ENCODE results near the gene TMEM255B. TPM values are rescaled to one million over a fixed set of nuclear protein-coding genes. Genes with fewer than 3 reads are reported as not detected.

The TMEM255B gene
- total and polyA plus RNA-seq, 2 donors (not counting 3 experiments of a cell fraction or from before 2014, with no cell fraction given): 105 to 121 TPM

GRCh38 chr13:113764793-113765563, 6.0 kb downstream of the TMEM255B start:
- no TSS peak for BruUV-seq (replicated peaks)

GRCh38 chr13:113765564-113765910, 6.5 kb downstream of the TMEM255B start:
- no TSS peak for BruUV-seq (replicated peaks)

More at GRCh38 chr13:113764793-113765563, 6.0 kb downstream of the TMEM255B start:
- no peaks in the 10 kb centered on the region for H3K9me1 ChIP-seq (replicated peaks; ENCODE audit: control insufficient read depth, extremely low read depth, insufficient read depth, low read length)
- TF ChIP-seq POLR2A (IDR thresholded peaks at IDR 0.05; ENCODE audit: low read depth, low read length) (no peak), POLR2AphosphoS5 (IDR thresholded peaks at IDR 0.05; ENCODE audit: insufficient read depth, low read depth, low read length) (no peak), GATA2 (IDR thresholded peaks at IDR 0.05; ENCODE audit: insufficient read depth, insufficient read length, low read depth, low read length) (no peak), FOS (IDR thresholded peaks at IDR 0.05; ENCODE audit: borderline replicate concordance, insufficient read depth, low read length) (no peak)
- ChIA-PET POLR2A (no interaction called here), CTCF (no interaction called here)
- H3K27ac ChIP-seq (ENCODE audit: insufficient read depth, low read depth, low read length): no peak overlapping the region
- peaks cover 29% of the 10 kb centered on the region for H3K79me2 ChIP-seq (ENCODE audit: control insufficient read depth, insufficient read depth, low read length)
- H3K36me3 ChIP-seq (ENCODE audit: control insufficient read depth in 2 of 2, extremely low read depth in 1 of 2, insufficient read depth in 2 of 2, low read length in 2 of 2): peaks cover 22 to 35% of the 10 kb centered on the region in 2 experiments
- H3K4me3 ChIP-seq (replicated peaks in 1 of 3; ENCODE audit: insufficient read depth in 1 of 3, low read depth in 1 of 3, low read length in 3 of 3): no peak overlapping the region
- intact Hi-C loops (cut with micrococcal nuclease): no loop called here
- no peak overlapping the region for H3K4me2 ChIP-seq (ENCODE audit: insufficient read depth, low read length)
- H3K9ac ChIP-seq (replicated peaks; ENCODE audit: extremely low read depth, insufficient read depth, low read length): no peak overlapping the region
- DNase-seq (ENCODE audit: low read depth, low spot score) (no peak), FAIRE-seq (no peak)
- dilution Hi-C loops (cut with MboI; ENCODE audit: extremely low pct_ligation_motif_present, low sequenced_read_pairs): no loop called here
- H2AFZ ChIP-seq (ENCODE audit: low read depth, low read length): no peak overlapping the region
- H3K4me1 ChIP-seq (ENCODE audit: control insufficient read depth, extremely low read depth, insufficient read depth, low read length): peaks cover 13% of the 10 kb centered on the region
- no peaks in the 10 kb centered on the region for H3K27me3 ChIP-seq (ENCODE audit: control insufficient read depth in 2 of 2, insufficient read depth in 2 of 2, low read length in 2 of 2)
- H4K20me1 ChIP-seq (replicated peaks; ENCODE audit: control insufficient read depth, extremely low read depth, insufficient read depth, low read length): no peaks in the 10 kb centered on the region
- H3K9me3 ChIP-seq (replicated peaks; ENCODE audit: control insufficient read depth, insufficient read depth, low read length): no peaks in the 10 kb centered on the region

More at GRCh38 chr13:113765564-113765910, 6.5 kb downstream of the TMEM255B start:
- H3K9me3 ChIP-seq (replicated peaks; ENCODE audit: control insufficient read depth, insufficient read depth, low read length): no peaks in the 10 kb centered on the region
- H3K4me1 ChIP-seq (ENCODE audit: control insufficient read depth, extremely low read depth, insufficient read depth, low read length): peaks cover 13% of the 10 kb centered on the region
- no peak overlapping the region for H3K4me2 ChIP-seq (ENCODE audit: insufficient read depth, low read length)
- H3K9me1 ChIP-seq (replicated peaks; ENCODE audit: control insufficient read depth, extremely low read depth, insufficient read depth, low read length): no peaks in the 10 kb centered on the region
- dilution Hi-C loops (cut with MboI; ENCODE audit: extremely low pct_ligation_motif_present, low sequenced_read_pairs) (no loop called here), intact Hi-C loops (cut with micrococcal nuclease) (no loop called here)
- H3K27ac ChIP-seq (ENCODE audit: insufficient read depth, low read depth, low read length): no peak overlapping the region
- H3K9ac ChIP-seq (replicated peaks; ENCODE audit: extremely low read depth, insufficient read depth, low read length): no peak overlapping the region
- FAIRE-seq (no peak), DNase-seq (ENCODE audit: low read depth, low spot score) (no peak)
- ChIA-PET POLR2A (no interaction called here), CTCF (no interaction called here)
- no peak for TF ChIP-seq MAX (IDR thresholded peaks at IDR 0.05; ENCODE audit: insufficient read depth, insufficient read length)
- TF ChIP-seq FOS (IDR thresholded peaks at IDR 0.05; ENCODE audit: borderline replicate concordance, insufficient read depth, low read length): no peak
- no peak for TF ChIP-seq POLR2A (IDR thresholded peaks at IDR 0.05; ENCODE audit: low read depth, low read length)
- TF ChIP-seq GATA2 (IDR thresholded peaks at IDR 0.05; ENCODE audit: insufficient read depth, insufficient read length, low read depth, low read length): no peak
- TF ChIP-seq CTCF (IDR thresholded peaks at IDR 0.05; ENCODE audit: extremely low read depth in 1 of 2, insufficient read depth in 1 of 2, low read depth in 1 of 2, low read length in 2 of 2): no peak
- no peak for TF ChIP-seq EZH2 (IDR thresholded peaks at IDR 0.05; ENCODE audit: borderline replicate concordance, low read depth, low read length, severe bottlenecking)
- no peak for TF ChIP-seq POLR2AphosphoS5 (IDR thresholded peaks at IDR 0.05; ENCODE audit: insufficient read depth, low read depth, low read length)
- no peak for TF ChIP-seq JUN (IDR thresholded peaks at IDR 0.05; ENCODE audit: borderline replicate concordance, insufficient read depth, insufficient read length, low read depth)
- no peaks in the 10 kb centered on the region for H4K20me1 ChIP-seq (replicated peaks; ENCODE audit: control insufficient read depth, extremely low read depth, insufficient read depth, low read length)
- peaks cover 26% of the 10 kb centered on the region for H3K79me2 ChIP-seq (ENCODE audit: control insufficient read depth, insufficient read depth, low read length)
- H3K4me3 ChIP-seq (replicated peaks in 1 of 3; ENCODE audit: insufficient read depth in 1 of 3, low read depth in 1 of 3, low read length in 3 of 3): no peak overlapping the region
- H2AFZ ChIP-seq (ENCODE audit: low read depth, low read length): no peak overlapping the region
- H3K27me3 ChIP-seq (ENCODE audit: control insufficient read depth in 2 of 2, insufficient read depth in 2 of 2, low read length in 2 of 2): no peaks in the 10 kb centered on the region
- peaks cover 22 to 40% of the 10 kb centered on the region in 2 experiments for H3K36me3 ChIP-seq (ENCODE audit: control insufficient read depth in 2 of 2, extremely low read depth in 1 of 2, insufficient read depth in 2 of 2, low read length in 2 of 2)
